Activated CD8-positive, alpha-beta memory T cell treated with anti-CD3 and anti-CD28 coated beads, Interleukin-2, amount 50 U/mL, for 1 hour (primary cell): ENCODE measurements around the gene KCNG1.

Experiments used
- DNase-seq: peaks from one replicate; pipeline ENCODE4 v3.0.0-alpha.2; 2020; ENCODE audit errors: extremely low read depth

KCNG1 gene

DNA sequence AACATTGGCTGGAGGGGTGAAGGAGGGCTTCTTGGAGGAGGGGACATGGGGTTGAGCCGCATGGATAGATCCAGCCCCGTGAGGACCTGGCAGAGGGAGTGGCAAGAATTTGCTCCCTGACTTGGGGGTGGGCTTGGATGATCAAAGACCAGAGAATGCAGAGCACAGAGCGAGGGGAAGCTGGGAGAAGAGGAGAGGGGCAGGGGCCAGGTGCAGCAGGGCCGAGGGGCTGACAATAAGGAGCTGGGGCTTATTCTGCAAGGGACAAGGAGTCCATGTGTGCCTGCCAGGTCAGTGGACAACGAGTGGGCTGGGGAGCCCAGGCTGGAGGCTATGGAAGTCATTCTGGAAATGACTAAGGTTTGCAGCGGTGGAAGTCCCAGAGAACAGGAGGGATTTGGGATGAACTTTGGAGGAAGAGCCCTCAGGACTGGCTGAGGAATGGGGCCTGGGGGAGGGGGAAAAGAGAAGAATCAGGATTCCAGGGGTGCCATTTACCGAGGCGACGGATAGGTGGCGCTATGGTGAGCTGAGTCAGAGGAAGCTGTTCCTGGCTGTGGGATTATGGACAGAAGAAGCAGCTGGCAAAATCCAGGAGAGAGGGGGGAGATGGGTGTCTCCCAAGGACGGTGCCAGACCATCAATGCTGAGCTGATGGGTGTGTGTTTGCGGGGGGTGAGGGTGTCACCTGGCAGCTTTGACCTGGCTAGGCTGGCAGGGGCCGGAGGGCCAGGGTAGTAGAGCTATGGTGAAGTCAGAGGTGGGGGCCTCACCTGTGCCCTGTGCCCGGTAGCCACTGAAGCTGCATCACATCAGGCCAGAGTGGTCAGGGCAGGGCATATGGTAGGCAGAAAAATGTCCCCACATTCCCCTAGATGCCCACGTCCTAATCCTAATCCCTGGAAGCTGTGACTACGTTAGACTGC is 7.8 kb downstream of the KCNG1 start:
- no peak for DNase-seq

DNA sequence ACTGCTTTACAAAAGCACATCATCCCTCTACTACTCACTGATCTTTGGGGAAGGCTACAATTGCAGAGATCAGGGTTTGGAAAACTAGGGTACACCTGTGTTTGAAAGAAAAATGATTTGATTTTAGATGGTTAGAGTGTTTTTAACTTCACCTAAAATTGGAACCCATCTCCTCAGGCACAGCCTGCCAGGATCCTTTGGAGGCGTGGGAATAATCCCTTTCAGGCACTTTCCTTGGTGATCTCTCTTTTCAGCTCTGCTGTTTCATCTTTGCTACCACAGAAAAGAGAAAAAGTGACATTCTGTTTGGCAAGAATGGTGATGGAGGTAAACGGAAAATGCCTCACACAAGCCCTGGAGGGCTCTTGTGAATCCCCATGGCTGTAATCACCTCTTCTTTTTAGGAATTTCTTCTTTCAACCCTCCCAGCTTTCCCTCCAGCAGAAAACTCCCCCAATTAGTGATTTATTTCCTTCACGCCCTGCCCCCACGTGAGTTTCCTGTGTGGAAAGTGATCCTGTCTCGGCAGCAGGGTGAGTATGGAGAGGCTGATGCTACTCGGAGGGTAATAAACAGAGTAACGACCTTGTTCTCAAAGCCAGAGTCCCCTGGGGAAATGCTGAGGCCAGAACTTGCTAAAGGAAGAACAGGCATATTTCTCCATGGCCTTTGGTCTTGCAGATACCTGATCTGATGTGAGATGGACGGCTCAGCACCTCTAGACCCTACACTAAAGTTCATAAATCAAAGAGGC is 9.2 kb downstream of the KCNG1 start:
- DNase-seq: no peak

DNA sequence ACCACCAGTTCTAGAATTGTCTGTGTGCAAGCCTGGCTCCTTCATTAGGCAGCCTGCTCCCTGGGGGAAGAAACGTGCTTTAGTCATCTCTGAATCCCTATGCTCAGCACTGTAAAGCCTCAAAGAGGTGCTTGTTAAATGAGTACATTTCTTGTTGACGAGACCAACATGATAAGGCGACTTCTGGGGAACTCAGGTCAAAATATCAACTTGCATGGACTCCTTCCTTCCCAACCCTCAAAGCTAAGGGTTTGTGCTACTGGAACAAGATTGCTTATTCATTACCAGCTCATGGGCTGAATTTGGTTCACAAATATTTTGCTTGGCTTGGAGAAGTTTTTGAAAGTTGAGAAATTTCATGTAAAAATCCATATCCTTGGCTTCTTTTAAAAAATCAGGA is 10.6 kb downstream of the KCNG1 start:
- DNase-seq: no peak

DNA sequence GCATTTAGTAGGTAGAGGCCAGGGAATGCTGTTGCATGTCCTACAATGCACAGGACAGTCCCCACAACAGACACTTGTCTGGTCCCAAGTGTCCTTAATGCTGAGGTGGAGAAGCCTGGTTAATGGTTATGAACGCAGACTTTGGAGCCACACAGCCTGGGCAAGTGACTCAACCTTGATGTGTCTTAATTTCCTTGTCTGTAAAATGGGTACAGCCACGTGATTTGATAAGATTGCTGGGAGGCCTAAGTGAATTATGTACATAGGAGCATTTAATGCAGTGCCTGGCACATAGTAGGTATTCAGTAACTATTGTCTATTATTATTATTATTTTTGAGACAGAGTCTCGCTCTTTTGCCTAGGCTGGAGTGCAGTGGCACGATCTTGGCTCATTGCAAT is 11.4 kb downstream of the KCNG1 start:
- DNase-seq: no peak

DNA sequence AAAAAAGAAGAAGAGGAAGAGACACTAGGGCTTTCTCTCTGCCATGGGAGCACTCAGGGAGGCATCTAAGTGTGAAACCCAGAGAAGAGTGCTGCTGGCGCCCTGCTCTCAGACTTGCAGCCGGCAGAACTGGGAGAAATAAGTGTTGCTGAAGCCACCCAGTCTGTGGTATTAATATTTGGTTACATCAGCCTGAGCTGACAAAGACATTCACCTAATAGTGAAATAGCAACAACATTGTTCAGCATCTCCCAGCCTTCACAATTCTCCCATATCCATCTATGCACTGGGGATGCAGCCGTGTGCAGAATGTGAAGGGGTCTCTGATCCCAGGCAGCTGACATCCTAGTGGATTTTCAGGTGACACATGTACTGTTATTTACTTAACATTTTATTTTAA is 12.0 kb downstream of the KCNG1 start:
- DNase-seq: no peak

DNA sequence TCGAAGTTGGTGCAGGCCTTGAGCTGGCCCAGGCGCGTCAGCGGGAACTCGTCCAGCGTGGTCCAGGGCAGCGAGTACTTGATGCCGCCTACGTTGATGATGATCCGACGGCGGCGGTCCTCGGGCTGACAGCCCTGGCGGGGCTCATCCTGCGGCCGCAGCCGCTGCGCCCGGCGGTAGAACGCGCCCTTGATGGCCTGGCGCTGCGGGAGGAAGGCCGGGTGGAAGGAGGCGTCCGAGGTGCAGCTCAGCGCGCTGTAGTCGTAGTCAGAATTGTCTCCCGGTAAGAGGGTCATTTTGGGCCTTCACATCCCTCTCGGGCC is 12.9 kb downstream of the KCNG1 start:
- DNase-seq: no peak

DNA sequence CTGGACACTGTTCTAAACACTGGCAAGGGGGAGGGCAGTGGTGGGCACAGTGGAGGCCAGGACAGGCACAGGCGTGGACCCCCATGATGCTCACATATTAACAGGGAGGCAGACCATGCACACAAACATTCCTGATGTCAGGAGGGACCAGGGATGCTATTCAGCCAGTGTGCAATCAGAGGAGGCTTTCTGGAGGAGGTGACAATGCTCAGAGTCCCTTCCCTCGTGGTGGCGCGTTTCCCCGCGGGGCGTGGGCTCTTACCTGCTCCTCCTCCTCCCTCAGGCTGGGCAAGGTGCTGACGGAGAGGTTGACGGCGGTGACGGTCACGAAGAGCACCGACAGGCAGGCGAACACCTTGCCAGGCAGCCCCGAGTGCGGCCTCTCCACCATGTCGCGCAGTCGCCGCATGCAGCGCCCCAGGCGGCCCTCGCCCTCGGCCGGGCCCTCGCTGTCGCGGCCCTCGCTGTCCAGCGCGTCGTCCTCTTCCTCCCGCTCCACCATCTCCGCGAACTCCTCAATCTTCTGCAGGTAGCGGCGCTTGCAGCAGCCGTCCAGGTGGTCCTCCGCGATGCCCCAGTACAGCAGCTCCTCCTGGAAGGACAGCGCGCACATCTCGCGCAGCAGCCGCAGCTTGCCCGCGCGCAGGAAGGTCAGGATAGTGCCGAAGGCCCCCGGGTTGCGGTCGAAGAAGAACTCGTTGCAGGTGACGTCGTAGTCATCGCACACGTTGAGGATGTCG is 13.4 kb downstream of the KCNG1 start:
- no peak for DNase-seq

DNA sequence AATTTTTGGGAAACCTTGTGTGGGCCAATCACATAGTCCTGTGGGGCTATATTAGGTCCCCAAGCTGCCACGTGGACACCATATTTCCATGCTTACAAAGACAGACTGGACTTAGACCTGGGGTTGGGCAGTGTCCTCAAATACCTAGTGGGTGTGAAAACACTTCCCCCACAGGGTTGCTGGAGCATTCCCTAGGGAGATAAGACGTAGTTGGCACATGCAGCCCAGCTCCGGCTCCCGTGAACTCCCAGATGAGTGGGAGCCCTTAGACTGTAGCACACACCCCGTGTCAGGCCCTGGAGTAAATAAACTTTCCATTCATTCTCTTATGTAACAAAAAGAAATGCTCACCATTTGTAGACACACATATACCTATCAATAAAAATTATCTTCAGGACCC is 14.2 kb downstream of the KCNG1 start:
- no peak for DNase-seq

DNA sequence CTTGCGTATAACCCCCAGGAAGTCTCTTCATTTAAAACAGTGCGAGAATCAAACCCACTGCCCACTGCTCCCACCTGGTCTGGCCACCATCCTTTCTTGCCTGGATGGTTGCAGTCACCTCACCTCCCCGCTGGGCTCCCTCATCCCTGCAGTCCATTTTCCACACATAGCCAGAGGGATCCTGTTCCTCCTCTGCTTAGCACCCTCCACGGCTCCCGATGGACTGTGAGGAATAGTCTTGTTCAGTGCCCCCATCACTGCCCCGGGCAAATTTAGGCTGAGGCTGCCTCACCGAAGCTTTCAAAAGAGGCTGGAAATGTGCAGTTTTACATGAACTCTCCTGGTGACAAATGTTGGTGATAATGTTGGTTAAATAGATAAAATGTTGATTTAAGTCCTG is 17.7 kb downstream of the KCNG1 start:
- DNase-seq: no peak

DNA sequence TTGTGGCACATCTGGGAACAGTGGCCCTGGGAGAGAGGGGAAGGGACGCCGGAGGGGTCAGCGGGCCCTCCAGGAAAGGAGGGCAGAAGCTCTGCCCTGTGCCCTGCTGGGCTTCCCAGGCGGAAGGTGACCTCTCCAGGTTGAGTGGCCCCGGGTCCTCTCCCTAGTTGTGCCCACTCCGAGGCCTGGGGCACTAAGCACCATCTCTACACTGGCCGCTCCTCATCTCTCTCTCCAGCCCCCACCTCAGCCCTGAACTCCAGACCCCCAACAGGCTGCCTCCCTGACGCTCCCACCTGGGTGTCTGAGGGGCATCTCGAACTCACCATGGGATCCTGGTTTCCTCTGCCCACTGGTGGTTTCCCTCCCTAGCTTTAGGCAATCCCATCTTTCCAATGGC is 18.1 kb downstream of the KCNG1 start:
- no peak for DNase-seq

DNA sequence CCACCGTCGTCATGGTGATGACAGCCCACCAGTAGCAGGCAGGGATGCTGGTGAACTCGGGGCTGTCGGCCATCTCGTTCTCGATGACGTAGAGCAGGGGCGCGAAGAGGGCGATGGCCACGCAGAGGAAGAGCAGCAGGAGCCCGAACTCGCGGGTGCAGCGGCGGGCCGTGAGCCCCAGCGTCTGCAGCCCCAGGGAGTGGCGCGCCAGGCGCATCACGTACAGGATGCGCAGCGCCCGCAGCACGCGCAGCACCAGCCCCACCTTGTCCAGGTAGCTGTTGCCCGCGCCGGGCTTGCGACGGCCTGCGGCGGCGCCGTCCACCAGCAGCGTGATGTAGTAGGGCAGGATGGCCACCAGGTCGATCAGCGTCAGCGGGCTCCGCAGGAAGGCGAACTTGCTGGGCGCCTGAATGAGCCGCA is 18.6 kb downstream of the KCNG1 start:
- no peak for DNase-seq

DNA sequence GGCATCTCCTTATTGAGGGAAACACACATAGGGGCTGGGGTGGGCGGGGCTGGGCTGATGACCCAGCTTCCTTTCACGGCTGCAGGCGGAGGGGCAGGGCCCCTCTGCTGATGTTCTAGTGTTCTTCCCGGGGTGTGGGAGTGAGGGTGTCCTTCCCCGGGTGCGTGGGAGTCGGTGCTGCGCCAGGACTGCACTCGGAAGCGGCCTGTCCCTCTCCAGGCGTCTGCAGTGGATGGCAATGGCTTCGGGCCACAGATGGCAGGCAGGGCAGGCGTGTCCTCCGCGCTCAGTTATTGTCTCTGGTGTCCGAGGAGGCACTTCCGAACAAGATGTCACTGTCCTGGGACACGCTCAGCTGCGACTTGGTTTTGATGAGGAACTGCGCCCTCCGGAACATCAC is 19.2 kb downstream of the KCNG1 start:
- no peak for DNase-seq

DNA sequence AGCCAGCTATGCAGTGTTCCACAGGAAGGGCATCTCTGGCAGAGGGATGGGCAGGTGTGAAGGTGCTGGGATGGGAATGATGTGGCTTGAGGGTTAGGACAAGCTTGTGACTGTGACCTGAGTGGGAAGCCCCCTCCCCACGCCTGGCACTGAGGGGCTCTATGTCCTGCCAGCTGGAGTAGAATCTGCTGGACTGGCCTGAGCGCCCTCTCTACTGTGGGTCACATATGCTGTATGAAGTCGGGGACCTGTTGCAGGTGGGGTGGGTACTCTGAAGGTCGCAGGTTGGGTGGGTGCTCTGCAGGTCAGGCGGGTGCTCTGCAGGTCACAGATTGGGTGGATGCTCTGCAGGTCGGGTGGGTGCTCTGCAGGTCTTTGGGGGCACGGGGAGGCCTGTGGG is 20.3 kb downstream of the KCNG1 start:
- DNase-seq: no peak

DNA sequence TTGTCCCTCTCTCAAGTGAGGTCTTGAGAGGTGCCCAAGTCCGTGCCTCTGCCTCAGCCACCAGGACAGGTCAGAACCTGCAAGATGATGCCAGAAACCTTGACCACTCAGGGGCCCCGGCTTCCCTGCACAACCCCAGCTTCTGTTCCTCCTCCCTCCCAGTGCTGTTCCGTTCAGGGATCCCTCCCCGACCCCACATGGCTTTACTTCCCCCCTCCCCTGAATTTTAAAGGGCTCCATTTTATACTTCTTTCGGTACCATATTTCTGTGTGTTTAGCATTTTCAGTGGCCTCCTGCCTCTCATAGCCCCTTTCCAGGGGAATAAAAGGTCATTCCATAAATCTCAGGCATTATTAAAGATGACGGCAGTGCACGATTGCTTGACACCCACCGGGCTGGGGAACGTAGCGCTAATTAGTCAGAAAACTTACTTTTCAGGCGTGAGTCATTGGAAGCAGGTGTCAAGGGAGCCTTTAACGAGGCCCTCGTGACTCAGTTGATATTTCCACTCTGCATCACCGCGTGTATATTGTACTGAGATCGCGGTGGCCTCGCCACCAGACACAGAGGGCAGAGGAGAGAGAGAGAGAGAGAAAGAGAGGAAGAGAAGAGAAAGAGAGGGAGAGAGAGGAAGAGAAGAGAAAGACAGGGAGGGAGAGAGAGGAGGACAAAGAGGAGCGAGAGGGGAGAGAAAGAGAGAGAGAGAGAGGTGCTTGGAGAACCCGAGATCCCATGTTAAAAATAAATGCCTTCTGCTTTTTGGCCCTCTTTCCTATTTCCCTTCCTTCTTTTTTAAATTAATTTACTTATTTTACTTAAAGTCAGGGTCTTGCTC is 21.3 kb downstream of the KCNG1 start:
- DNase-seq: no peak

DNA sequence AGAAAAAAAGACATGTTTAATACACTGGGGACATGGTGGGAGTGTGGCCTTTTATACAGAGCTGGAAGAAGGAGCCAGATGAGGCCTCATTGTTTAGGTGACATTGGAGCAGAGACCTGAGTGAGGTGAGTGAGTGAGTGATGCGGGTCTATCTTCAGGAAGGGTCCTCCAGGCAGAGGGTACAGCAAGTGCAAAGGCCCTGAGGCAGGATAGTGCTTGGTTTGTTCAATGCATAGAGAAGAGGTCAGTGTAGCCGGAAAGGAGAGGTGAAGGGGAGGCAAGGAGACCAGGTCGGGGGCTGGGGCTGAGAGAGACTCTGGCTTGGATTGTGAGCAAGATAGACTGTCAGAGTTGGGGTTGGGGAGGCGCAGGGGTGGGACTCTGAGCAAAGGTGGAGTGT is 23.6 kb downstream of the KCNG1 start:
- DNase-seq: no peak

DNA sequence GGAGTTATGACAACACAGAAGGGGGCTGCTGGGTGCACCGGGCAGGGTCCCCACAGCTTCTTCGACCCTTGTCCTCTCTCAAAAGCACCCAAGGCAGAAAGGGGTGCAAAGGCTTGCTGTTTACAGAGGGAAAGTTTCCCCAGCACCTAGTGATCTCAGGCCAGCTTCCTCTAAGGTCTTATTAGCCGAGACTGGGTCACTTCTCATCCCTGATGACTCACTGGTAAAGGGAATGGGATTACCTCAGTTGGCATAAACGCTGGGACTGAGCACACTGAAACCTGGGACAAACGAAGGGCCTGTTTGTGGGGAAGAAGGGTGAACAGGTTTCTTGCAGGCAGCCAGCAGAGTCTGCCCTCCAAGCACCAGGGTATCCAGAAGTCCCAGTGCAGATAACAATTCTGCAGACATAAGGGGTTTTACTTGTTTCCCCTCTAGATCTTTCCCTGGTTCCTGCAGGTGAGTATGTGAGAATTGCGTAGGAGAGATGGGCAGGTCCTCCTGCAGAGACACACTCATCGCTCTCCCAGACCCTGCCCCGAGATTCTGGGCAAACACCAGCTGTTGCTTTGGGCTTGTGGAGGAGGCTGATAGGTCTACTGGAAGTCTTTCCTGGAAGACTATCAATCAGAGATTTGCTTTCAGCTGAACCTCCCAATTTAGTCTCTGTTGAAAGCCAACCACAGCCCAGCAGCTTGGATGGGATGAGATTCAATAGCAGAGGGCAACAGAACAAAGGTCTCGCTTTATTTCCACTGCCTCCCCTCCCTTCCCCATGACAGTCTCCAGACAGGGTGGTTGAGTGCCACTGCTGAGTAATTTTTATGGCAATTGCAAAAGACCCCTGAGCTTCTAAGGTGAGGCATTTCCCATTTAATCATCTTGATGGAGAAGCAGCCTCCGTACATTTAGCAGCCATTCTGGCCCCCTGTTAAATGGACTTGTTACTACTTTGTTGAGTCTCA is 25.7 kb downstream of the KCNG1 start:
- DNase-seq: no peak

DNA sequence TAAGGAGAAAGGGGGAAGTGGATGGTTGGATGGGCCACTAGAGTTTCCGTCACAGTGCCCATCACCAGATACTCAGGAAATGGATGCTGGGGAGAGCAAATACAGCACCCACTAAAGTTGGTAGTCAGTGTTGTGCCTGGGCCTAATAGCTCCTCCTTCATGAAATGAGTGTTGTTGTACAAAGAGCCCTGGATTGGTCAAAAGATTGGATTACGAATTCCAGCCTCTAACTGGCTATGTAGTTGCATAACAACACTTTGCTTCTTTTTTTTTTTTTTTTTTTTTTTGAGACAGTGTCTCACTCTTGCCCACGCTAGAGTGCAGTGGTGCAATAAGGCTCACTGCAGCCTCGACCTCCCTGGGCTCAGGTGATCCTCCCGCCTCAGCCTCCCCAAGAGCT is 27.4 kb downstream of the KCNG1 start:
- DNase-seq: no peak

DNA sequence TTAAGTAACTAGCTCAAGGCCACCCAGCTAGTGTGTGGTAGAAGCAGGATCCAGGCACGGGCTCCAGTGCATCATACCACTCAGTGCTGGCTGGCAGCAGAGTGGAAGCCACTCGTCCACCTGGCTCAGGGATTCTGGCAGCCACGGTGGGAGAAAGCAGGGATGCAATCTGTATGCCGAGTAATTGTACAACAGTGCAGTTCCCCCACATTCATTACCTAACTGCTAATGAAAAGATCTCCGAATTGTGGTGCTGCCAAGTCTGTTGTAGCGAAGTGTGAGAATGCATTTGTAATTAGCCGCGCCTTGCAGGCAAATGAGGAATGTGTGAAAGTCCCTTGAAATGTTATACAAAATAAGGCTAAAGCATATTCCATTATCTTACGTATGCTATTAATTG is 29.0 kb downstream of the KCNG1 start:
- DNase-seq: no peak

DNA sequence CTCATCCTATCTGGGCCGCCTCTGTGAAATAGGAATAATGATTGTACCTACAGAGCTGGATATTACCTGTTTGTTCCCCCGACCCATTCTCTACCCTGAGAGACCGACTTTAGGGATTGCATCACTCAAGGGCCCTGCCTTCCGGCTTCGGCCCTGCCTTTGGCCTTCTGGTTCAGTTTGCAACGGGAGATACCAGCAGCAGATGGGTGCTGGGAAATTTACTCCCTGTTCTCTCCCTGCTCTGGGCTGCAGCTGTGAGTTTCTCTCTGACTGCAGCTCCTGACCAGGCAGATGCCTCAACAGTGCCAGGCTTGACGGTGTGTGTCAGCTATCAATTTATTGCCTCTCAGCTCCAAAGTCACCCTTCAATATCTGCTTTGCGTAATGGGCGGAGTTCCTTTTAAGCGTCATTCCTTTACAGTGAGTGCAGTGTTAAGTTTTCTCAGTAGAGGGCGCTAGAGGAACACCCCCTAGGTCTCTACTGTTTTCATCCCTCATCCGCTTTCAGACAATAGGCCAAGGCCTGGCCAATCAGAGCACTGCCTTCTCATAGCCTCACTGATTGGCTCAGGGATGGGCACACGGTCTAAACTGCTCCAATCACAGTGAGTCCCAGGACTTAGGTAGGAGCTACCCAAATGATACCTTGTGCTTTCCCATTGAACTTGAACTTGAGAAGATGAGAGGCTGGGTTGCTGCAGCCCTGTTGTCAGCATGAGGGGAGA is 30.0 kb downstream of the KCNG1 start:
- DNase-seq: no peak

DNA sequence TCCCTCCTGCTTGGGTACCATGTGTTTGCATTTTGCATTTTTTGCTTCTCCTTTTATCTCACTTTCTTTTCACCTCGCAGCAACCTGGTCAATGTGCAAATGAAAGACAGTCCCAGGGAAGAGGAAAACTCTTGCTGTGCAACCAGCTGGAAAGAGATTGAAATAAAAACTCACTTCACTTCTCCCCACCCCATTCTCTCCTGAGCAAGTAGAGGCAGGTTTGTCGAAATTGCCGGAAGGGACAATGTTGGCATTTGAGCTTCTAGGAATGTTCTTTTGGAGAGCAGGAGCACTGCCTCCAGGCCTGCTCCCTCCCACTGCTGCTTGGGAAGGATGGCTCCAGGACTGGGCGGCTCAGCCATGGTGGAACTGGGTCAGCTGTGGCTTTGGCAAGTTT is 30.6 kb downstream of the KCNG1 start:
- DNase-seq: no peak
